GM18867 (cell line): Measurements from ENCODE around the gene IRF3.
"Not testable (repeated sequence)": the region's sequence is repeated elsewhere in the genome, so short reads cannot be mapped to it uniquely, and the experiment has no call there.

Source experiments
- ATAC-seq: cut with Tn5 transposase; IDR thresholded peaks from one replicate; pipeline ENCODE4 v1.9.1; 2021; ENCODE audit warnings: mild to moderate bottlenecking, moderate library complexity; ENCODE audit not compliant: unreplicated experiment

The IRF3 gene

GRCh38 chr19:49631014-49631588, 34.6 kb downstream of the IRF3 start:
- no peak for ATAC-seq

- no peak for ATAC-seq
These were observed 36.0 kb downstream of the IRF3 start for GRCh38 chr19:49629659-49630058.

GRCh38 chr19:49626226-49626625, 39.4 kb downstream of the IRF3 start:
- ATAC-seq, result no peak

- ATAC-seq, result no peak
These were observed 40.4 kb downstream of the IRF3 start for GRCh38 chr19:49624967-49625910.

GRCh38 chr19:49617860-49618259, 47.8 kb downstream of the IRF3 start:
- ATAC-seq, result not testable (repeated sequence)

- ATAC-seq, result no peak
These were observed 48.7 kb downstream of the IRF3 start for GRCh38 chr19:49616945-49617344.

- ATAC-seq, result no peak
These were observed 49.1 kb downstream of the IRF3 start for GRCh38 chr19:49616532-49616931.

GRCh38 chr19:49615861-49616260, 49.8 kb downstream of the IRF3 start:
- ATAC-seq, result no peak

GRCh38 chr19:49614096-49614833, 51.4 kb downstream of the IRF3 start:
- ATAC-seq, result no peak

- ATAC-seq, result no peak
These were observed 52.3 kb downstream of the IRF3 start for GRCh38 chr19:49613374-49613773.
